DOHH2 (cell line): ENCODE data around the gene PHC2.

Experiments used
- CTCF ChIP-seq: fragments of 200-600 bp; sonication (generic); IDR thresholded peaks from one replicate; pipeline ENCODE4 v1.5.1; 2014; ENCODE audit warnings: antibody characterized with exemption, mild to moderate bottlenecking, low read depth, low read length; ENCODE audit not compliant: poor library complexity, severe bottlenecking
- EZH2phosphoT487 ChIP-seq: fragments of 200-600 bp; sonication (generic); IDR thresholded peaks from 2 replicates; pipeline ENCODE4 v1.6.1; 2017; ENCODE audit warnings: borderline replicate concordance, mild to moderate bottlenecking, antibody characterized with exemption, low read length, moderate library complexity, mixed read lengths

- TF ChIP-seq CTCF (no peak), EZH2phosphoT487 (no peak)
These were observed 20.7 kb downstream of the PHC2 start for GRCh38 chr1:33410091-33410701.
